ENCODE results near the gene BEAN1. TPM values are rescaled to one million over a fixed set of nuclear protein-coding genes. Genes with fewer than 3 reads are reported as not detected.
A peak's percentile ranks its signal among the peaks of the same experiment; 100 is the strongest.

BEAN1 gene
- total RNA-seq, 1 donor from 2014 or later = 0.39 TPM

DNA sequence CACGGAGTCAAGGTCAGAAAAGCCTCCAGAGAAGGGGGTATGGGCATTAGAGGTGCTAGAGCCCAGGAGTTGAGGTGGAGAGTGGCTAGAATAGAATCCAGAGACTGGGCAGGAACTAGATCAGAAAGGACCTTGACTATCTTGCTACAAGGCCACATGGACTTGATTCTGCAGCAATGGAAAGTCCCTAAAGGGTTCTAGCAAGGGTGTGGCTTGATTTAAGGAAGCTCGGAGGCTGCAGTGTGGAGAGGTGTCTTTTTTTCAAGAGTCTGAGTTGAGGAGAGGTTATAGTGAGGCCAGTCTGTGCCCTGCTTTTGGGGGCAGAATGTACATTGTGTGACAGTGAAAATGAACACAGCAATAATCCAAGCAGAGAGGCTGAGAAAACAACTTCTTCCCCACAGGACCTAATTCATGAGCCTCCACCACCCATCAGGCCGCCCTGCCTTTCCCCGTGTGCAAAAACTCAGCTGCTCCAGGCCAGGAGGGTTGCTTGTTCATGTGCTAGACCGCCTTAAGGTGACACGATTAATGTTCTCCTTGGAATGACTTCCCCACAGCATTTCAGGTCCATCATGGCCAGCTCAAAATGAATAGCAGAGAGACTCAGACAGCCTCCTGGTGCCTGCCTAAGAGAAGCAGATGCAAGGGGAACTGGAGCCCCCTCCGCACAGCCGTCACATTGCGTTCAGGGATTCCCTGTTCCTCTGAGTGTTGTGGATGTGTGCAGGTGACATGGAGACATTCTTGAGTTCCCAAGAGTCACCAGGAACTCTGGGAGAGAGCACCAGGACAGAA lies 8.7 kb upstream of the BEAN1 start:
- DNase-seq (ENCODE audit: low read depth in 2 of 2) = no peak

DNA sequence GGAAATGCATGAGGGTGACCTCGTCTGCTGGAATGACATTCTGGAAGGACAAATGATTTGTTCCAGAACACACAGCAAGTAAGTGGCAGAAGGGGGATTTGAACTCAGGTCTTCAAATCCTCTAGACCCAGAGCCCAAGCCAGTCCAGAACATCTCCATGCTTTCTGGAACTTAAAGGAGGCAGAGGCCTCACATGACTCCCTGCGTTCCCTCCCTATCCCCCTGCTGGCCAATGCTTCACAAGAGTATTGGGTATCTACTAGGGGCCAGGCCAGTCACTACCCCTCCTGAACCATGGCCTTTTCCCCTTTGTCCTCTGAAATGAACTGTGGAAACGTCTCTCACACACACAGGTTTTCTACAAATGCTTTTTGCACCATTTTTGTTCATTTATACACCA lies 7.6 kb upstream of the BEAN1 start:
- DNase-seq (ENCODE audit: low read depth in 2 of 2) = no peak

DNA sequence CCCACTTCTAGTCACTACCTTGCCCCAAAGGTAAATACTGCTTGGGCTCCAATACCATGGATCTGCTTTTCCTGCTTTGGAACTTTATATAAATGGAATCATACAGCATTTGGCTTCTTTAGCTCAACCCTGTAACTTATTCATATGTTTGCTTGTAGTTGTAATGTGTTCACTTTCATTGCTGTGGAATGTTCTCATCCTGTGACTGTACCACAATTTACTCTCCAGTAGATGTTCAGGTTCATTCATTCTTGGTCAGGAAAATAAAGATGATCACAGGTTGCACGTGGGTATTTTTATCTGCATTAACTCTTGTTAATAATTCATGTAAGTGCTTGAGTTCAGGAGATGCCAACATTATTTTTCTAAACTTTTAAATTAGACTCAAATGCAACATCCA lies 6.7 kb upstream of the BEAN1 start:
- DNase-seq (ENCODE audit: low read depth in 2 of 2) = no peak

DNA sequence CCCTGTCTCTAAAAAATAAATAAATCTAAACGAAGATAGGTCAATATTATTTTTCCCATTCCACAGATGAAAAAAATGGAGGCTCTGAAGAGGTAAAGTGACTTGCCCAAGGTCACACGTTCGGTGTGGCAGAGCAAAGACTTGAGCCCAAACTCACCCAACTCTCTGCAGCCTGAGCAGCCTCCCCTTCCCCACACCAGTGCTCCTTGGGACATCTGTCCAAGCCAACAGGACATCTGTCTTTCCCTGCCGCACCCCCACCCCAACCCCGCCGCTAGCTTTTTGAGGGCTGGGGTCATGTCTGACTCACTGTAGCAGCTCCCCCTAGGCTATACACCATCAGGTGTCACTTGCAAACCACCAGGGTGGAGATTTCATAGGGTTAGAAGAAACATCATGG lies 5.2 kb upstream of the BEAN1 start:
- DNase-seq (ENCODE audit: low read depth in 2 of 2) = no peak

DNA sequence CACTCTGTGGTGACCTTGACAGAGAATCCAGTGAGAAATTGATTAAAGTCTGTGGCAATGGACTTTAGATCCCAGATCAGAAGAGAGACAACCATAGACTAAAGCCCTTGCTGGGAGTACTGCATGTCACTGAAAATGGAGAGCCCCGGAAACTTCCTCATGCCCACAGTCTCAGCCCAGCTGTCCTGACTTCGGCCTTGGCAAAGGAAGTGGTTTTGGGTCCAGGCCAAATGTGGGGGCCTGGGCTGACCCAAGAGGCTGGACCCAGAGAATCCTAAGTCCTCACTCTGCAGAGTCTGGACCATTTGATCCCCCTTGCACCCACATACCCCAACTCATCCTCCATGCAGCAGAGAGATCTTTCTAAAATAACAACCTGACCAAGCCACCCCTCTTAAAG lies 4.7 kb upstream of the BEAN1 start:
- no peak for DNase-seq (ENCODE audit: low read depth in 2 of 2)

DNA sequence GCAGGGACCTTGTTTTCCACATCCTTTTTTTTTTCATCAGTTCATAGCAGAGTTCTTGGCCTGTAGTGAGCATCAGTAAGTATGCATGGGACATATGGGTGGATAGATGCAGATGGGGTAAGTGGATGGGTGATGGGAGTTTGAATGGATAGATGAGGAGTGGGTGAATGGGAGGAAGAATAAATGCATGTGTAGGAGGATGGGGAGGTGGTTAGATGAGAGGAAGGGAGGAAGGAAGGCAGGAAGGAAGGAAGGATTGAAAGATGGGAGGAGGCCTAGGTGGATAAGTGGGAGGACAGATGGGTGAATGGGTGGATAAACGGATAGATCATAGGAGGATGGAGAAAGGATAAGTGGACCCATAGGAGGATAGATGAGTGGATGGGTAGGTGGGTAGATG lies 3.9 kb upstream of the BEAN1 start:
- no peak for DNase-seq (ENCODE audit: low read depth in 2 of 2)

DNA sequence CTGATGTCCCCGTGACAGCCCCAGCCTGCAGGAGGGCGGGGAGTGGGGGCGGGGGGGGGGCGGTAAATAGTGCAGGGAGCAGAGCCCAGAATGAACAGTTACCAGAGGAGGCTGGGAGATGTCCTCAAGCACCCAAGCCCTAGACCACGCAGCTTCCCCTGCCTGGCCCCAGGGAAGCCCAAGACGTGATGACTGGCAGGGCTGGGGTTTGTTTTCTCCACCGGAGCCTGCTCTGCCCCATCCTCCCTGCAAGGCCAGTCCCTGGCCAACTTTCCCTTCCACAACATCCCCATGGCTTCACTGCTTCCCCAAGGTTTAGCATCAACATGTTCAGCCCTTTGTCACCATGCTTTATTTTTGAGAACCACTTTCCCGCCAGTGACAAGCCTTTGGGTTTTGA lies 1.4 kb upstream of the BEAN1 start:
- no peak for DNase-seq (ENCODE audit: low read depth in 2 of 2)

DNA sequence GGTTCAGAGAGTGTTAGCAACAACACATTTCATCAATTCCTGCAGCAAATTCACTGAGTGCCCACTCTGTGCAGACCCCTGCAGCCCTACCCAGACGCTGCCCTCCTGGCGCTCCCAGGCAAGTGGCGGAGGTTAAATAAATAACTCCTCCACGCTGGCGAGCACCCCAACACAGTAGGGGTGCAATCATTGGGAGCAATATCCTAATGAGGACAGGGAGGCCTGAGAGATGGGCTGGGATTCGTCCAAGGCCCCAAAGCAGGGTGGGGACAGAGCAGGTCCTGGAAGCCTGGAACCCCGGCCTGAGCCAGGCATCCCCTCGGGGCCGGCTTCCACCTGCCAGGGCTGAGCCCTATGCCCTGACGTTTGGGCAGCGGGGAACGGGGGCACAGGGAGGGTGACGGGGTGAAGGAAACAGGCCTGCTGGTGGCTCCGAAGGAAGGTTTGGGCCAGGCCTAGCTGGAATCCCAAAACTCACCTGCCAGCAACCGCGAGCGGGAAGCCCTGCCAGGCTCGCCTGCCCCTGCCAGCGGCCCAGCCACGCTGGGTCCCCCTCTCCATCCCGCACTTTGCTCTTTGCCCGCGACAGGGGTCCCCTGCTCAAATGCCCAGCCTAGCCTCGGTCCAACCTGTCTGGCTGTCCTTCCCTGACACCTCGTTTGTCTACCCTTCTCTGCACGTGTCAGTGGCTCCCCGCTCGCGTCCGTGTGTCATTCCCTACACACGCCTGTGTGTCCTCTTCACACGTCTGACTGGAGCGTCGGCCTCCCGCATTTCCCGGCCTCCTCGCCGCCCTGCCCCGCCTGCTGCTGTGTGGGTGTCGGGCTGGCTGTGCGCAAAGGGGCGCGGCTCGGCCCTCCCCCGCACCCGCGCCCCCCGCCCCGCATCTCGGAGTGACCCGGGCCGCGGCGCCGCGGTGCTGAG lies 721 bp upstream of the BEAN1 start:
- DNase-seq (ENCODE audit: low read depth in 2 of 2) = peak in 1 of 2 donors; percentile 22

DNA sequence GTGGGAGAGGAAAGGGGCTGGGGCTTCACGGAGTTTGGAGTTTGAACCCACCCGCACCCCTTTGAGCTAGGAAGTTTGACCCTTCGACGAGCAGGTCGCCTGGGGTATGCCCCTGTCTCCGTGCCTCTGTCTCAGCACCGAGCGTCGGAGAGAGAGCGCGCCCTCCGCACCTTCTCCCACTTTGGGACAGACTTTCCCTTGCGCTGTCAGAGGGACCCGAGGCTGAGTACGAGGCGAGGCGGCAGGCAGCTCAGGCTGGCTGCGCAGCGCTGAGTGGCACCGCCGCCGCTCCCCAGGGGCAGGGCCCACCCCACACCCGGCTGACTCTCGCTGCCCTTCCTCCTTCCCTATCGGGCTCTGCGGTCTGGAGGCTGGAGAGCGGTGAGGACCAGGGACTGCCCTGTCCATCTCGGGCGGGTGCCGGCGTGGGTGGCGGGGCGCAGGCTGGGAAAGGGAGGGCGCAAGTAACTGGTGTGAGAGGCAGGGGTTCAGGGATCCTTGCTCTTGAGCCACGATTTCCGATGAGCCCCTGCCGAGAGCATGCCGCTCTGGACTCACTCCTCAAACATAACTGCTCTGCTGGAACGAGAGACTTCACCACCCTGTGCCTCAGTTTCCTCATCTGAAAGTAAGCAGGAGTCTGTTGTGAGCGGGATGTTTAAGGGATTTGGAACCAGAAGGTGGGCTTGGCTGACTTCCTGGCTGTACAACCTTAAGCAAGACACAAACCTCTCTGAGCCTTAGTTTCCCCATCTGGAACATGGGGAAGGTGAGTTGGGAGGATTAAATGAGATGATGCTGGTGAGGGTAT lies 981 bp downstream of the BEAN1 start:
- DNase-seq (ENCODE audit: low read depth in 2 of 2) = no peak

DNA sequence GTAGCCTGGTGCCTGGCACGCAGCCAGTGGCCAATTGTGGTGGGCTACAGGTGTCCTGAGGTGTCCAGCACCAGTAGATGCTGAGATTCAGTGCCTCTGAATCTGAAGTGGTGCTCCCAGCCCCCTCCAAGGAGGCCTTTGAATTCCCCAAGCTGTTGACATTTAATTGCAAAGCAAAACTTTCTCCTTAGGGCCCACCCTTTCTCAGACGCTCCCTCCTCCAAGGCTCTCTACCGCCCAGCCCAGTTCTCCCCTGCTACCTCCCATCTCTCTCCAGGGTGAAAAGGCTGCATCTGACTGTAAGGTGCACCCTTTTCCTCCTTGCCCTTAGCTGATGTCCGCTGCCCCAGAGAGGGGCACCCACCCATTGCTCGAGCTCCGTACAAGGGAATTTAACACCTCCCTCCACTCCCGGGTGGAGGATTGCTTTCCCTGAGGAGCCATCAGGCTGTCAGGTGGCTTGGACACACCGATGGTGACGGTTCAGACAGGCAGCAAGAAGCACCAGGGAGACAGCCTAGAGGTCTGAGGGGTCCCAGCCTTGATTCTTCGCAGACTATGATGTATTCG lies 1.7 kb downstream of the BEAN1 start:
- DNase-seq (ENCODE audit: low read depth in 2 of 2) = no peak

DNA sequence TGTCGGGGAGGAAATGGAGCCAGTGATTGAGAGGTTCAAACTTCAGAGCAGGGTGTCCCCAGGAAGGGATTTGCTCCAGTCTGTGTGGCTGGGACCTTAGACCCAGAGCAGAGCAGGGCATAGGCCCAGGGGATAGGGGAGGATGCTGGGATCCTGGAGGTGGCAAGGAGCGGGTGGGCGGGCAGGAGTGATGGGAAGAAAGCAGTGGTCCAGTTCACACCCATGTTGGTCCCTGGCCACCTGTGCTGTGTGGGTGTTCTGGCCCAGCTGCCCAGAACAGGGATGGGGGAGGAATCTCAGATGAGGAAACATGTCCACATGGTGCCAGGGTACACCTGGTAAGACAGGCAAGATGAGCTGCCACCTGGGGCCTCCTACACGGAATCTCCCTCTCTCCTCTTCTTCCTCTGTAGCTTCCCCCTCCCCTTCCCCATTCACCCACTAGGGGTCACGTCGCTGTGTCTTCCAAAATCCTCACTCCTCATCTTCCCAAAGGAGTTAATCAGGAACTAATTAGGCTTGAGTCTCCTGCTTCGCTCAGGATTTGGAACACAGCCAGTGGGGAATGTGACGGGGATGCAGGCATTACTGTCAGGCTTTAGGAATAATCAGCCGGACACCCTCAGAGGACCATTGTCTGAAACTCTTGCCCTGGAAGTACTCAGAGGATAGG lies 2.3 kb downstream of the BEAN1 start:
- DNase-seq (ENCODE audit: low read depth in 2 of 2) = no peak

DNA sequence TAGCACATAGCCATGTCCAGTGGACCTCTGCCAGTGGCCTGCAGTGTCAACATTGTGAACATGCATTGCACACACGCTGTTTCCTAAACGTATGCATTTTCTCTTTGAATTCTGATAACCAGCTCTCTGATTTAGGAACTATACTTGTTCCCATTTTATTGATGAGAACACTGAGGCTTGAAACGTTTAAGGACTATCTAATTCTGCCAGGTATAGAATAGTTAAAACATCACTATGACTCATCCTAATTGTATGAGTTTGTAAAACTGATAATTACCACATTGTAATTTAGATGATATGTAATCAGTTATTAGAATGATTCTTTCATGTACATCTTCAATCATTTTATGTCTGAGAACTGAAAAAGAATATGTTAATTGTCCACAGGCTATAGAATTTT lies 3.1 kb downstream of the BEAN1 start:
- no peak for DNase-seq (ENCODE audit: low read depth in 2 of 2)

DNA sequence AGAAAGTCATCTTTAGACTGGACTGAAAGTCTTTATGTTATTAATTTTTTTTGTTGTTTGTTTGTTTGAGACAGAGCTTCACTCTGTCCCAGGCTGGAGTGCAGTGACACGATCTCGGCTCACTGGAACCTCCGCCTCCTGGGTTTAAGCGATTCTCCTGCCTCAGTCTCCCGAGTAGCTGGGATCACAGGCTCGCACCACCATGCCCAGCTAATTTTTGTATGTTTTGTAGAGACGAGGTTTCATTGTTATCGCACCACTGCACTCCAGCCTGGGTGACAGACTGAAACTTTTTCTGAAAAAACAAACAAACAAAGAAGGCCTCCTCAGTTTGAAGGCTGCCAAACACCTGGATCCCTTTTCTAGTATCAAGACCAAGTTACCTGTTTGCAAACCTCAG lies 4.7 kb downstream of the BEAN1 start:
- no peak for DNase-seq (ENCODE audit: low read depth in 2 of 2)

DNA sequence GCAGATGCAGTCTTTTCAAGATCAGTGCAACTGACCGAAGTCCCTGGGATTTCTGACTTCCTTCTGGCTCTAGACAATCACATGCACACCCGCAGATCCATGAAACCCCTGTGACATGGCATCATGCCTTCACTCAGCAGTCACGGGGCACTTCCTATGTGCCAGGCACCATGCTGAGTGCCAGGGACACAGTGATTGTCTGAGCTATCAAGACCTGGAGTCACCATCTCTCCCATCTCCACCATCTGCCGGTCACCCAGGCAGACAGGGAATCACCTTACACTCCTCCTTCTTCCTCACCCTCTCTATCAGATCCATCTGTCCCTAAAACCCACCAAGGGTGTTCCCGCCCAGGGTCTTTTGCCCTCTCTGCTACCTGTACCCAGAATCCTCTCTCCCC lies 5.3 kb downstream of the BEAN1 start:
- no peak for DNase-seq (ENCODE audit: low read depth in 2 of 2)

DNA sequence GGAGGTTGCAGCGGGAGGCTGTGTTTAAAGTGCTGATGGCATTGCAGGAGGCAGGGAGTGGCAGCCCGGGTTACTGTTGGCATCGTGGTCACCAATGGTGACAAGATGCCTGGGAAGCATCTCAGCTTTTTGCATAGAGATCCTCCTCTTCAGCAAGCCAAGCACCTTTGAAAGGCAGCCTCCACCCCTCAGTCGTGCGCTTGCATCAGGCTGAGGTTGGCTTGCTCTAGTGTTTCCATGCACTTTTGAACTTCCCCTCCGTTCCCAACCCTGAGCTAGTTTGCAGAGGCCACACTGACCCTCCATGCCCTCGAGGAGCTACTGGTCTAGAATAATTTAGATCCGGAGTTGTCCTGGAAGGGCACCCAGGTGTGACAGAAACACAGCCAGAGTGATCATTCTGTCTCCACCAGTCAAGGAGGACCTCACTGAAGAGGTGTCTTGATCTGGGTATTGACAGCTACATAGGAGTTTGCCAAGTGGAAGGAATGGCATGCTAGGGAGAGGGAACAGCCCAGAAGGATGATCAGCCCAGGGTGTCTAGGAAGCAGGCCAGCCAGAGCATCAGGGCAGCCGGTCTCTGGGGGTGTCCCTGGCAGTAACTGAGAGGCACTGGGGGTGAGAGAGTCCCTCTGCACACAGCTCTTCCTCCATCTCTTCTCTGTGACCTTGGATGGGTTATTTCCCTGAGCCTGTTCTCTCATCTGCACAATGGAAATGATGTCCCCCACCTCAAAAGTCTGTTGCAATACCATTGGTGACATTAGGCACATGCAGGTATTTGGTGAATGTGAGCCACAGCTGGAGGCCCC lies 7.7 kb downstream of the BEAN1 start:
- no peak for DNase-seq (ENCODE audit: low read depth in 2 of 2)

DNA sequence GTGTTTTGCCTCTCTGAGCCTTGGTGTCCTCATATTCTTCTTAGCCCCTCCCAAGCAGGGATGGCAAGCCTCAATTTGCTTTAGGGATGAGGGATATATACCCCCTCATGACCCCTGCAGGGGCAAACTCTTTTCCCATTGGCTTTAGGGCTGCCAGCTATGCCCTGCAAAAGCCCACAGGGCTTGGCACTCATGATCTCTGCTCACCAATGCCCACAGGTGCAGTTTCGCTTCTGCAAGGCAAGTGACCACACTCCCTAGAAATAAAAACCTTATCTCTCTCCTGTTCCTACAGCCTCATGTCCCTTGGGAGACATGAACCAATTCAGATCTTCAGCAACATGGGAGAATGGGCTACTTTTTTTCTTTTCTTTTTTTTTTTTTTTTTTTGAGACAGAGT lies 8.8 kb downstream of the BEAN1 start:
- DNase-seq (ENCODE audit: low read depth in 2 of 2) = no peak

DNA sequence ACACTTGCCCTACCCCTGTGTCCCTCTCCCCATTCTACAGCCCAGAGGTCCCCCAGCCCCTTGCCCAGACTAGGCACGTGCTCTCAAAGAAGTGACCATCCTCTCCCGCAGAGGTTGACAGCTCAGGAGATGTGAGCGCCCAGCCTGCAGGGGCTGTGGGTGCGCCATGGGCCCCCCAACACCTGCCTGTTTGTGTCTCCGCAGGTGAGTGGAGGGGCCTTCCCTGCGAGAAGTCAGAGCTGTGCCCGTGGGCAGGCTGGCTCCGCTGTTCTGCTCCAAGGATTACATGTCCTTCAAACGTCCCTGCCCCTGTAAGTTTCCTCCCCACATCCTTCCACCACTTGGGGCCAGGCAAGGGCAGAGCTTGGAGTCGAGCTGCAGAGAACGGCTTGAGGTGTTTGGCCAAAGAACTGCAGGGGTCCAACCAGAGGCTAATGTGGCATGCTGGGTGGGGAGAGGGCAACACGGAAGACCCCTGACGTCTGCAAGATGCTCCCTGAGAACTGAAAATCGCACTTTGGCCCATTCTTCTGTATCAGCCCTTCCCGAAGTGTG lies 10.4 kb downstream of the BEAN1 start:
- DNase-seq (ENCODE audit: low read depth in 2 of 2) = no peak

DNA sequence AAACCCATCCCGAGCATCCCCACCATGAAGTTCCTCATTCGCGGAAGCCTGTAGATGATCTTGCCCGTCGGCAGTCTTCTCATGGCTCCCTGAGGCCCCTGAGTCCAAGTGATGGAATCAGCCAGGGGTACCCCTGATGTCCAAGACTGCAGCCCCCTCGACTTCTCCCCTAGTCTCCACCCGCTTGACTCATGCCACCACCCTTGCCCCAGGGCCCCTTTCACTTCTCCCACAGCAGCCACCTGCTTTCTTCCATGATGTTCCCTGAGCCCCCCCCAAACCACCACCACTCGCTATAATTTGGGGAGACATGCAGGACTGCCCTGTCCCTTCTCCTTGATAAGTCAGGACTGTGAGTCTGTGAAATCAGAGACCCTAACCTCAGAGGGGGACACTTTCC lies 11.4 kb downstream of the BEAN1 start:
- no peak for DNase-seq (ENCODE audit: low read depth in 2 of 2)

DNA sequence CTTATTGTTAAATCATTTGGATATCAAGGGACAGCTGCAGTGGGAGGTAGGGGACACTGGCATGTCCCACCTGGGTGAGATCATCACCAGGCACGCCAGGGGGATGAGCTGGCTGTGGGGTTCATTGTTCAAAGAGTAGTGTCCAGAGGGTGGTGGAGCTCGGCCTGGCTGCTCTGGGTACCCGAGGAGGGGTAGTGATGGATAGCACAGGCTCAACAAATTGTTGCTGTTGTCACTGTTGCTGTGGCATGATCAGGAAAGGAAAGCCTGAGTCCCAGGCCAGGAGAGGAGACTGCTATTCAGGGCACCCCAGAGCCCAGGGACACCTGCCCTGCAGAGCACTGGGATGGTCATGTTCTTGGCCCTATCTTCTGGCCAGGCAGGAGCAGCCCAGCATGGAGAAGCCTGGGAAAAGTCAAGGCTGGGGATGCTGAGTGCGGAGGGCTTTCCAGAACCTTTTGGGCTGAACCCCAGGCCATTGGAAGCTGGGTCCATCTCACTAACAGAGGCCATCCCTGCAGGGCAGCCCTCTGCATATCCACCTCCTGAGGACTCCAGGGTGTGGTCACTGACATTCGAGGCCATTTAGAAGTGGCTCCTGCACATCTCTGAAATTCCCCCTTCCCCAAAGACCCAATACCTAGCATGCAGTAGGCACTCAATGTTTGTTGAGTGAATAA lies 12.1 kb downstream of the BEAN1 start:
- no peak for DNase-seq (ENCODE audit: low read depth in 2 of 2)
